Epidermal melanocyte (primary cell): ENCODE results near the gene GPR158.

Source experiments
- DNase-seq: peaks from one replicate; pipeline ENCODE4 v3.0.0; 2011; ENCODE audit warnings: low spot score; ENCODE audit not compliant: insufficient read length

The GPR158 gene

DNA sequence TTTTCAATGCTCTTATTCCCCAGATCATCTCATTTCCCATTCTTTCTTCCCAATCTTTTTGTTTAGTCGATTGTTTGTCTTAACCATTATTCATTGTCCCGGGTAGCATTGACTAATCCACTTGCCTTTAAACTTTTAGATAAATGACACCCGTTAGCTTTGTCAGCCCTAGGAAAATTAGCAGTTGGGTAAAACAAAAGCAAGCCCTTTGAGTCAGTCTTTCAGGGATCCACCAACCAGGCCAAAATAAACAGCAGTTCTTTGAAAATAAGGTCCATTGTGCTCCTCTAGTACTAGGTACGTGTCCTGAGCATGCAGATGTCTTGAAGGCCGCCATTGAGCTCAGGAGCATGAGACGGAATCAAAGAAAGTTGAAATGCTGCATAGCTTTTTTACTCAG lies 389.6 kb downstream of the GPR158 start:
- no peak for DNase-seq

DNA sequence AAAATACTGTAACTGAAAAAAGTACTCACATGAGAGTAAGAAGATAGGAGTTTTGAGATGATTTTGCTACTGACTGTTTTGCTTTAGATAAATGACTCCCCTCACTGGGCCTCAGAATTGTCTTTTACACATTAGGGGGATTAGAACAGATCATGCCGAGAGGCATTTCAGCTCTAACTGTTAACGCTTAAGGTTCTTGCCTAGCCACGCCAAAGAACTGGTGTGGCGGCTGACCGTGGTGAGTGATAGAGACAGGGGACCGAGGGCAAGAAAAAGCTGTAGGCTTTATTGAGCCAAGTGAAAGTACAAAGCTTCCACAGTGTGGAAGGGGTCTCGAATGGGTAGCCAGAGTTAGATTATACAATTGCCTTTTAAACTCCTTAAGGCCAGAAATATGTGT lies 390.8 kb downstream of the GPR158 start:
- no peak for DNase-seq

DNA sequence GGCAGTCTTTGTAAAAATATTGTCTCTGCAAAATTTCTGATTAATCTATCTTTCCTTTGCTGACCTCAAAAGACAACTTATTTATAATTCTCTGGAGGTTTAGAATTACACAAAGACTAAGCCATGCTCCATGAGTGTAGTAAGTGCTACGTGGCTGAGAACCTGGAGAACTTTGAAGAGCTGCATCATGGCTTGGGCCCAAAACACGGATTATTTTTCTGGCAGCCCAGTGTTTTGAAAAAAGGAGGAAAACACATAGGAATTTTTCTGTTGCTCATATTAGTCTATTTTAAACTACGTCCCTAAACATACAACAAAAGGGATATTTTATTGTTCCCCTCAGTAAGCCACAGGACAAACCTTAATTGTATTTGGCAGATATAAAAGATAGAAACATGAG lies 398.5 kb downstream of the GPR158 start:
- no peak for DNase-seq

DNA sequence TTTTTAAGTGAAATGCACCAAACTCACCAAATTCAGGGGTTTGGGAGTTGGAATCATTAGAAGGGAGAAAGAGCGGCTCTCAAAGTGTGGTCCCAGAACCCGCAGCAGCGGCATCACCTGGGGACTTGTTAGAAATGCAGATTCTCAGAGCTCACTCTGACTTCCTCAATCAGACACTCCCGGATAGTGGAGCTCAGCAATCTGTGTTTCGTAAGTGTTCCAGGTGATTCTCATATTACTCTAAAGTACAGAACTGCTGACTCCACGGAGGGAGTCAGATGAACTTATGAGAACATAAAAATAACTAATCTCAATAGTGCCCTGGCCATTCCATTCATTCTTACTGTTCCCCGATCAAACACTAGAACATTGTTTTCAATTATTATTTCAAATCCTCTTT lies 400.5 kb downstream of the GPR158 start:
- no peak for DNase-seq

DNA sequence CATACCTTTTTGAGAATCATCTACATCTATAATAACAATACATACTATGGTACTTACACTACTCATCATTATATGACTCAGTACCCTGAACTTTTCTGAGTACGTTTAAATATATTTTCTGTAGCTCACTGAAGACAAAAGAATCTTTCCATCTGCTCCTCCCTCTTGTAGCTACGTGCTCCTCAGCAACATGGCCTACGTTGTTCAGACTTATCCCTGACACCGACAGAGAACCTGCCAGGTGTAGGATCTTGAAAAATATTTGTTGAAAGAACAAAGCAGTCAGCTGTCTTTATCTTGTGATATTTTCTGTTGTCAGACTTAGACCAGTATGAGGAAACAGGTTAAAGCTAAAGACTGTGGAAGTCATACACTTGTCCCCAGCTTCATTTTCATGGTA lies 403.3 kb downstream of the GPR158 start:
- DNase-seq: no peak

DNA sequence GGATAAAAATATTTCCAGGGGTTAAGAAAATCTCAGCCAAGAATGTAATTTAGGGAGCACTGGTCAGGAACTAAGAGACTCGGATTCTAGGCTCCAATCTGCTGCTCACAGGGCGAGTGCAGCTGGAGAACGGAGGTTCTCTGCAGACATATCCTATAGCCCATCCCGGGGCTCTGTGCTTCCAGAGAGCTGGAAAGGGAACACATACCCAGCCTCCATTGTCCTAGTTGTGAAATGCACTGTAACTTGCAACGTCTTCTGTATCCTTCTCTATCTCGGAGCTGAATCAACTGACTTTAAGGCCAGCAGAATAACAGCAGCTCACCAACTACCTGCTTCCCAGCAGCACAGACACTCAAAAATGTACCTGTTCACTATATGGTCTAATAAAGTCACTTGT lies 408.2 kb downstream of the GPR158 start:
- DNase-seq: no peak

DNA sequence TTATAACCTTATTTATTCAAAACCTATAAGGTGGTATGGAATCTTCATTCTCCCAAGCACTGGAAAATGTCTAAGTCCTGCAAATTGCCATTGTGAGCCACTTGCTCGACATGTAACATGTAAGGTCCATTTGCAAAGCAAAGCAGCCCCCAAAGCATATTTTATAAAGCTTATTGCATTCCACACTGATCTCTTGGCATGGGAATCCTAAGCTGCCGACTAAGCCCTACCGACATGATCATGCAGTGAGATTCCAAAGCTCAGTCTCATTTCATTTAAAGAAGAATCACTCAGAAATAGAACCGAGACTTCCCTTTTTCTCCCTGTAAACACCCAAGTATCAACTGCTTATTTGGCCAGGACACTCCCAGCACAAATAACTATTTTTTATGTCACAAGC lies 425.9 kb downstream of the GPR158 start:
- DNase-seq: no peak

DNA sequence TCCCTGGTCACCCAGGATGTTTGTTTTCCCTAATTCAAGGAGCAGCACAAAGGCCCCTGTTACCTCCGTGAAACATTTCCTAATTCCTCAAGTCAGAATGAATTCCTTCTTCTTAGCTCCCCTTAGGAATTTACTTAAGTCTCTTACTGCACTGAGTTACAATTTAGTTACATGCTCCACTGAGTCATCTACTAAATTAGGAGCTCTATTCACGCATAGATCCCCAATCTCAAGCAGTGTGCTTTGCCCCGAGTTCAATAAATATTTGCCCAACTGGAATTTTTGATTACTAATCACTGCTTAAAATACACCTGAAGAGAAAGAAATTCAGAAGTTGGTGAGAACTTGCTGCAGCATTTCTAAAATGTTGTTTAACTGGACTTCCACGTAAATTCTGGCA lies 429.8 kb downstream of the GPR158 start:
- no peak for DNase-seq

DNA sequence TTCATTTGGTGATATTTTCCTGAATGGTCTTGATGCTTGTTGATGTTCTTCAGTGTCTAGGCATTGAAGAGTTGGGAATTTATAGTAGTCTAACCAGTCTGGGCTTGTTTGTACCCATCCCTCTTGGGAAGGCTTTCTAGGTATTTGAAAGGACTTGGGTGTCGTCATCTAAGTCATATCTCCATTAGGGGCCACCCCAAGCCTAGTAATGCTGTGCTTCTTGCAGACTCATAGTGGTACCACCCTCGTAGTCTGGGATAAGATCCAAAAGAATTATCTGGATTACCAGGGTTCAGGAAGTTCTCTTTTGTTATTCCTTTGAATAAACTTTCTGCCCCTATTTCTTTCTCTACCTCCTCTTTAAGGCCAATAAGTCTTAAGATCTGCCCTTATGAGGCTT lies 439.9 kb downstream of the GPR158 start:
- no peak for DNase-seq

DNA sequence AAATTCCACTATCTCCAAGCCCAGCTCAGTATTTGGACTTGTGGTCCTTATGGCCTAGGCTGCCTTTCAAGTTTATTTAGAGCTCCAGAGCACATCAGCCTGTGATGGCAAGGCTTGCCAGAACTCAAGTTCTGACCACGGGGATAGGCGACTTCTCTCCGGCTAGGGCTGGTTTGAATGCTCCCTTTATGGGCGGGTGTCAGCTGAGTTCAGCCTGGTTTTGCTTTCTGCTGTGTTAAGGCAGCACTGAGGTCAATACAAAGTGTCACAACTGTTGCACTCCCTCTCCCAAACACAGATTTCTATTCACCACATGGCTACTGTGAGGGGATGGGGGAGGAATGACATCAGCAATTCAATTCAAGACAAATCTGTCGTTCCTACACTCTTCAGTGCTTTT lies 441.1 kb downstream of the GPR158 start:
- DNase-seq: no peak

DNA sequence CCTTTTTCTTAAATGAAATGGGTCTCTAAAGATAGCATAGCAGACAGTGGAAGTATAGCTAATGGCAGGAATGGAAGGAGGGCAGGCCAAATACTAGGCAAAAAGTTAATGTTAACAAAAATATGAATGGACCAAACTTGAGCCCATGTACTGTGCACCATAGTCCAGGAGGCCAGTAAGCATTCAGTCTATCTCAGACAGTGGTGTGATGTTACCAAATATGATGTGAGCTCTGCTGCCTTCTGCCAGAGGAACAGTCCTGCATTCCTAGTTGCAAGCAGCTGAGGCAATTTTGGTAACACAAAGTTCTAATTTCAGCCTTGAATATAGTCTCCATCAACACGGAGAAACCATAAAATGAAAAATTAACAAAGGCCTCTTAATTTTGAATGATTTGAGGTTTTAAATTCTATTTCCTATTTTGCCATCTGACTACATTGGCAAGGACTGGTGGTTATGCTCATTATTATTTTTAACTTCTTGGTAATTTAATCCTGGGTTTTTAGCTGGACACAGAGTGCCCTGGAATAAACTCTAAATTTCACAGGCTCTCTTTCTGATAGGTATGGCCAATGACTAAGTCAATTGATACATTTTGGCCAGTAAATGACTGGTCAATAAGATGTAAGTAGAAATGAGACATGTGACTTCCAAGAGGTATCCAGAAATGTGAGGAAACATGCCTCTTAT lies 442.2 kb downstream of the GPR158 start:
- DNase-seq: no peak

DNA sequence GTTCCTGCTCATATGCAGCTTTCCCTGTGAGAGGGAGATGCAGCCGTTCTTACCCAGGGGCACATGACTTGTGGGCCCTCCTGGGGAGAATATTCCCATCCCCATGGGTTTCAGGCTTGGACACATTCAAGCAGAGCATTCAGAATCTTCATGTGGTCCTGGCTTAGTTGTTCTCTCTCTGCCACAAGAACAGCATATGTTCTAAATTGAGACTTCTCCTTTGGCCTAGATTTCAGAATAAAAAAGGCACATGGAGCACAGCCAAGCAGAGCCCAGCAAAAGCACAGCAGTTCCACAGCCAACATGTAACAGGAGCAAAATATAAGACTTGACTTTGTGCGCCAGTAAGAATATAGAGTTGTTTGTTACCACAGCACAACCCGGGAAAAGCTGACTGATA lies 452.8 kb downstream of the GPR158 start:
- DNase-seq: no peak

DNA sequence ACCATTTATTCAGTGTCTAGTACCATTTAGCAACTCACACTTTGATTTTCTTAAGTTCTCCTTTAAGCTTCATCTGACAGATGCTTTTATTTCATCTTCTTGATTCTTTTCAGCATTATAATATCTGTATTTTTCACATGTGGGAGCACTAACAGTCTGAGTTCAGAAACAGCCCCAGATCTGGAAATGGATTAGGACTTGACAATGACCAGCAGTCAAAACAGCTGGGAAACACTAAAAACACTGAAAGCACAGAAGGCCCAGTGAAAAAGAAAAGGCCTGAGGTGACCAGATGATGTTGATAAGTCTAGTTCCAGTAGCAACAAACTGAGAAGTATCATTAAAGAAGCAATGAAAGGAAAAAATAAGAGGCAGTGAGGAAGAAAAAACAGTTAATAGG lies 454.5 kb downstream of the GPR158 start:
- DNase-seq: no peak

DNA sequence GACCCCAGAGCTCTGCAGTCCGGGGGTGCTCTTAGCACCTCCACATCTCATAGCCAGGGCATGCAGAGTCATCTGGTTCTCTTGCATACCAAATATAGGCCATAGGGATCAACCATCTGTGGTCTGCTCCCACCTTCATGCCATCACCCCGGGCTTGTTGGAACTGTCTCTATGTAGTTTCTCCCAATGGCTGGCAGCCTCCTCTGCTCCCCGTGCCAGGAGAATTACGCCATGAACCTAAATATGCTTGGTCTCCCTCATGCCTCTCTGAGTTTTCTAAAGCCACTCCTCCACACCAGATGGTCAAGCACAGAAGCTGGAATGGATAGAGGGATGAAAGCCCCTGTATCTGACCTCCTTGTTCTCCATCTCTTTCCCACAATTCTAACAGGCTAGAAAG lies 456.7 kb downstream of the GPR158 start:
- no peak for DNase-seq

DNA sequence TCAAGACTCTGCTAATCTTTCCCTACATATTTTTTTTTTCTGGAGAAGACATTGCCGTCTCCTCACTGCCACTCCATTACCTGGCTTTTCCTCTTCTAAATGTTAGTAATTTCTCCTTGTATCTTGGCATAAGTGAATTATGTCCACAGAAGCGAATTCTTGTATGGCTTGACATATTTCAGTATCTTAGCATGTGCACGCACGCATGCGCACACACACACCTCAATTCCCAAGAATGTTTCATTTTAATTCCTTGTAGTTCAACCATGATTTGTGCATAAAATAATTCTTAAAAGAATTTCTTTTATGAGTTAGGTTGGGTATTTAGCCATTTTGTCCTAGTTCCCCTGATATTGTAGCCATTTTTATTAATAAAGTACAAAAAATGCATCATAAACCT lies 458.0 kb downstream of the GPR158 start:
- DNase-seq: no peak

DNA sequence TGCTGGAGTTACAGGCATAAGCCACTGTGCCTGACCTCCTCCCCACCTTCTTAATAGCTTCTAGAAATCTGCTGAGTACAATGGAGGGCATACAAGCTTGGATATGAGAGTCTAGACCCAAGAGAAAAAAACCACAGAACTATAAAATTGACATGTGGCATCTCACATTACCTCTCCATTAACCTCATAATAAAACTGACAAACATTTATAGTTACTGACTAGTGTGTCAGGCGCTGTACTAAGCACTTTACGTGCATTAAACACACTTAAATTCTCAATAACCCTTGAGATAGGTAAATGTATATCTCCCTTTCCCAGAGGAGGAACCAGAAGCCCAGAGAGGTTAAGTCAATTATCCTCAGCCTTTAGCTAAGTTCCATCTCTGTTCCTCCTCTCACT lies 458.7 kb downstream of the GPR158 start:
- DNase-seq: no peak

DNA sequence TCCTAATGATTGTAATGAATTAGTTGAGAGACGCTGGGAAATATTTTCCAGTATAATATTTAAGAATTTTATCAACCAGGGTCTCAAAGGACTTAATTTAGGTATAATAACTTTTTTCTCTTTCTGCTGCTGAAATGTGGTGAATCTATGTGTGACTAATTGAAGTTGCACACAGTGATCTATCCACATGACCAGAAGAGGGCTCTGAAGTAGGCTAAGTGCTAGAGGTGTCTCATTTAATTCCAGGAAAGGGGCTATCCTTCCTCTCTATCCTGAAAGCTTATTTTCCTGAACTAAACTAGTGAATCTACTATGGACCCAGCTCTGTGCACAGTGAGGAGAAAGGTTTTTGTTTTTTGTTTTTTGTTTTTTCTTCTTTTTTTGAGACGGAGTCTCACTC lies 464.8 kb downstream of the GPR158 start:
- DNase-seq: no peak

DNA sequence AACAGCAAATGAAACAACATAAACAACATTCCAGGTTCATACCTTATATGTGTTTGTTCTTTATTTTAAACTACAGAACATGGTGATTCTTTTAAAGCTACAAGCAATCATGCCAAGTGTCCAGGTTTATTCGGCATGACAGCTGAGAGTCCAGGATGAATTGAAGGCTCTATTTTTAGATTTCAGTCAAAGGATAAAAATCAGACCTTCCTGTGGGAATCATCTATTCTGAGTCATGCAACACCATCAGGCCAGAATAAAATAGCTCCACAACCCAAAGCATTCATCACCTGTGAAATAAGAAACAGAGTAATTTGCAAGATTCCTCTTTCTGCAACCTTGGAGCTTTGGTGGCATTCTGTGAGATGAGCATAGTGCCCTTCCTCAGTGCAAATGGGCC lies 466.8 kb downstream of the GPR158 start:
- no peak for DNase-seq

DNA sequence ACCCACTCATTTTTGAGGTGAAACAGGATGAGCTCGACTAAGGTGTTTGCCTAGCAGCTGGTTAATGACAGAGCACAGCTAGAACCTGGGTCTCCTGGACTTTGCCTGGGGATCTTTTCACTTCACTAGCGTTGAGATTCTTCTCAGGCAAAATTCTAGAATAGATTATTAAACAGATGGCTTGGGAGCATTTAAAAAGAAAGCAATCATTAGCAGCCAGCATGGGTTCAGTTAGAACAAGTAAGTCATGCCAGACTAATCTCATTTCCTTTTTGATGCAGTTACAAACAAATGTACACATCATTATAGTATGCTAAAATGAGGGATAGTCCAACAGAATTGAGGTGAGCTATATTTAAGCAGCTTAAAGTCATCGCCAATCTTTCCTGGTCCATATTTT lies 467.9 kb downstream of the GPR158 start:
- no peak for DNase-seq

DNA sequence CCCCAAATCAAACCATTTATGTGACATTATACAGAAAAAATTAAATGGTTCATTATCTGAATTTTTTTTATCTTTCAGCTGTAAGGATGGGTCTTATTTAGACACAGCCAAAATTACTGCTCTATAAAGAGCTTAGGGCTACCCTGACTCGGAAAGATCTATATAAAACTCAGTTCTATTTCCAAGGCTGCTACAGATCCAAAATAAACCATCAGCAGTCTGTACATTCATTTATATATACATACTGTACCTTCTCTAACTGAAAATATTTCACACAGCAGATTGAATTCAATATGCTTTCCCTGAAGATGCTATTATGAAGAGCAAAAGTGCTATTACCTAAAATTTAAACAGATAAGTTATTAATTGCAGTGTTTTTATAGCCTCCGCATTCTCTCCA lies 471.6 kb downstream of the GPR158 start:
- no peak for DNase-seq

DNA sequence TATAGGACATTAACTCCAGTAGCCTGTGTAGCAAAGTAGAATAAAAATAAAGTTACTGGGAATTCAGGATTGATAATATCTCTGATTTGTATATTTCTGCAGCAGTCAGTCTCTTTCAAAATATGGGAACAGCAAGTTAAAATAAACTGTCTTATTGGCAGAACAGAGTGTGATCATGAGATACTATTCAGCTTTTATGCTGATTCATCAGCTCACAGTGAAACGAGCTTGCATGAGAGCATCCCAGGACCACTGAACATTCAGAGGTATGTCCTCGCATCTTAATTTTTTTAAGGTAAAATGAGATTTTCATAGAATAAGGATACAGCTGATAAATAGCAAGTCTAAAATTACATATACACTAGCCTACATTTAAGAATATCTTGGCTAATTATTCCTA lies 476.7 kb downstream of the GPR158 start:
- DNase-seq: no peak
